ENCODE measurements around the gene FSD1.

GRCh38 chr19:4294389-4294788 is 10.0 kb upstream of the FSD1 start:
- TF ChIP-seq, protein P1, sequence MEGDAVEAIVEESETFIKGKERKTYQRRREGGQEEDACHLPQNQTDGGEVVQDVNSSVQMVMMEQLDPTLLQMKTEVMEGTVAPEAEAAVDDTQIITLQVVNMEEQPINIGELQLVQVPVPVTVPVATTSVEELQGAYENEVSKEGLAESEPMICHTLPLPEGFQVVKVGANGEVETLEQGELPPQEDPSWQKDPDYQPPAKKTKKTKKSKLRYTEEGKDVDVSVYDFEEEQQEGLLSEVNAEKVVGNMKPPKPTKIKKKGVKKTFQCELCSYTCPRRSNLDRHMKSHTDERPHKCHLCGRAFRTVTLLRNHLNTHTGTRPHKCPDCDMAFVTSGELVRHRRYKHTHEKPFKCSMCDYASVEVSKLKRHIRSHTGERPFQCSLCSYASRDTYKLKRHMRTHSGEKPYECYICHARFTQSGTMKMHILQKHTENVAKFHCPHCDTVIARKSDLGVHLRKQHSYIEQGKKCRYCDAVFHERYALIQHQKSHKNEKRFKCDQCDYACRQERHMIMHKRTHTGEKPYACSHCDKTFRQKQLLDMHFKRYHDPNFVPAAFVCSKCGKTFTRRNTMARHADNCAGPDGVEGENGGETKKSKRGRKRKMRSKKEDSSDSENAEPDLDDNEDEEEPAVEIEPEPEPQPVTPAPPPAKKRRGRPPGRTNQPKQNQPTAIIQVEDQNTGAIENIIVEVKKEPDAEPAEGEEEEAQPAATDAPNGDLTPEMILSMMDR (IDR thresholded peaks at IDR 0.05 in 4 of 5, conservative IDR thresholded peaks at IDR 0.05 in 1 of 5): no peak
- no peak for TF ChIP-seq POLR2A (IDR thresholded peaks at IDR 0.05)
